GM12878 (cell line): ENCODE data around the gene MTX1. TPM values are rescaled to one million over a fixed set of nuclear protein-coding genes. Genes with fewer than 3 reads are reported as not detected.
A peak's percentile ranks its signal among the peaks of the same experiment; 100 is the strongest.

Source experiments
- ATAC-seq: fragments of 200-7000 bp; cut with Tn5 transposase; 3 replicates; pipeline ENCODE4 v1.9.1; 2020; ENCODE audit warnings: mild to moderate bottlenecking, moderate library complexity
- BruUV-seq: library from RNA; stranded (reverse); fragments of 400-500 nt; replicated peaks from 2 replicates; lab custom pipeline; 2021; lab: Mats Ljungman, UMichigan
- CTCF ChIA-PET: fragments of 300-600 bp; sonication (Branson Sonifier 250); formaldehyde crosslinking; extraction: SDS; loops from one replicate; lab custom pipeline; 2021; ENCODE audit warnings: inconsistent platforms; lab: Yijun Ruan, JAX
- POLR2A ChIA-PET: fragments of 350-600 bp; formaldehyde crosslinking; extraction: SDS; loops from one replicate; lab custom pipeline; 2021; ENCODE audit warnings: inconsistent platforms; lab: Charles Lee
- RAD21 ChIA-PET: fragments of 300-600 bp; sonication (Branson Sonifier 250); formaldehyde crosslinking; loops from one replicate; lab custom pipeline; 2023; ENCODE audit warnings: antibody characterized with exemption; ENCODE audit not compliant: unreplicated experiment; lab: Charles Lee
- SMC1A ChIA-PET: fragments of 300-600 bp; sonication (Branson Sonifier 250); formaldehyde crosslinking; loops from one replicate; lab custom pipeline; 2023; ENCODE audit not compliant: unreplicated experiment, uncharacterized antibody; lab: Charles Lee
- DNase-seq: peaks from one replicate; pipeline ENCODE4 v3.0.0-alpha.2; 2011; ENCODE audit warnings: low read depth, low spot score
- FAIRE-seq: peaks from 3 replicates; lab custom pipeline; 2011; peaks lifted over from hg19 to GRCh38; lab: Jason Lieb, UNC
- H2AFZ ChIP-seq: 2 replicates; pipeline ENCODE4 v1.6.0; 2011; ENCODE audit warnings: low read depth, low read length, control low read depth; ENCODE audit not compliant: control insufficient read depth
- H3K27ac ChIP-seq: 2 replicates; pipeline ENCODE4 v1.5.1; 2011; ENCODE audit warnings: control low read depth; ENCODE audit not compliant: control insufficient read depth, insufficient read depth
- H3K27me3 ChIP-seq, 2 experiments: replicated peaks in 1 of 2; 2 replicates each; pipeline versions ENCODE4 v1.6.0 to v1.6.1; 2011; ENCODE audit warnings: low read length in 1 of 2; ENCODE audit not compliant: control insufficient read depth in 2 of 2, insufficient read depth in 2 of 2
- H3K36me3 ChIP-seq, 2 experiments: 2 replicates each; pipeline ENCODE4 v1.5.1; 2011; ENCODE audit warnings: low read length in 1 of 2; ENCODE audit not compliant: control insufficient read depth in 2 of 2, insufficient read depth in 2 of 2
- H3K4me1 ChIP-seq: 2 replicates; pipeline ENCODE4 v1.6.1; 2011; ENCODE audit warnings: mild to moderate bottlenecking, low read length, moderate library complexity, mixed read lengths; ENCODE audit not compliant: control insufficient read depth, insufficient read depth
- H3K4me2 ChIP-seq: 2 replicates; pipeline ENCODE4 v1.6.0; 2011; ENCODE audit warnings: control low read depth; ENCODE audit not compliant: control insufficient read depth, insufficient read depth
- H3K4me3 ChIP-seq: fragments of 200-600 bp; sonication (generic); 2 replicates; pipeline ENCODE4 v1.5.1; 2016
- H3K79me2 ChIP-seq: 2 replicates; pipeline ENCODE4 v1.6.0; 2011; ENCODE audit warnings: low read length; ENCODE audit not compliant: control insufficient read depth, insufficient read depth
- H3K9ac ChIP-seq: 2 replicates; pipeline ENCODE4 v1.8.0; 2011; ENCODE audit warnings: low read length, control low read depth, mixed read lengths; ENCODE audit not compliant: control insufficient read depth, insufficient read depth
- H3K9me3 ChIP-seq: replicated peaks from 3 replicates; pipeline ENCODE4 v1.5.1; 2011; ENCODE audit warnings: mild to moderate bottlenecking, low read length; ENCODE audit not compliant: control insufficient read depth, insufficient read depth
- H4K20me1 ChIP-seq: 2 replicates; pipeline ENCODE4 v1.6.0; 2011; ENCODE audit not compliant: control insufficient read depth, insufficient read depth
- E2F8 ChIP-seq: fragments of 450-650 bp; IDR thresholded peaks from 2 replicates; pipeline ENCODE4 v1.6.1; 2018; ENCODE audit warnings: mild to moderate bottlenecking, low read depth, moderate library complexity; ENCODE audit not compliant: partially characterized antibody
- HDAC2 ChIP-seq: fragments of 200-600 bp; sonication (generic); IDR thresholded peaks from 2 replicates; pipeline ENCODE4 v1.6.1; 2017
- KDM1A ChIP-seq: fragments of 200-600 bp; sonication (generic); IDR thresholded peaks from 2 replicates; pipeline ENCODE4 v1.6.1; 2016; ENCODE audit warnings: borderline replicate concordance
- LARP7 ChIP-seq: fragments of 450-650 bp; IDR thresholded peaks from 2 replicates; pipeline ENCODE4 v1.6.1; 2017; ENCODE audit warnings: mild to moderate bottlenecking
- MEF2B ChIP-seq: fragments of 450-650 bp; IDR thresholded peaks from 2 replicates; pipeline ENCODE4 v1.6.1; 2018; ENCODE audit warnings: mild to moderate bottlenecking, moderate library complexity; ENCODE audit not compliant: partially characterized antibody, poor library complexity, severe bottlenecking
- MTA2 ChIP-seq: fragments of 450-650 bp; IDR thresholded peaks from 2 replicates; pipeline ENCODE4 v1.6.1; 2016; ENCODE audit warnings: low read depth, mild to moderate bottlenecking, moderate library complexity
- MTA3 ChIP-seq: IDR thresholded peaks from 2 replicates; pipeline ENCODE4 v1.6.1; 2012; ENCODE audit warnings: low read length, inconsistent platforms, borderline replicate concordance
- NFIC ChIP-seq: IDR thresholded peaks from 2 replicates; pipeline ENCODE4 v1.6.1; 2012; ENCODE audit warnings: low read depth, mild to moderate bottlenecking, inconsistent platforms, low read length, moderate library complexity
- RUNX3 ChIP-seq: IDR thresholded peaks from 2 replicates; pipeline ENCODE4 v1.6.1; 2012; ENCODE audit warnings: low read length, inconsistent platforms
- SMARCA5 ChIP-seq: fragments of 450-650 bp; IDR thresholded peaks from 2 replicates; pipeline ENCODE4 v1.6.1; 2017; ENCODE audit warnings: mild to moderate bottlenecking
- SMC3 ChIP-seq: IDR thresholded peaks from 2 replicates; pipeline ENCODE4 v1.6.1; 2011; ENCODE audit warnings: low read length, improper control_type of control experiment, borderline replicate concordance
- TCF12 ChIP-seq: IDR thresholded peaks from 2 replicates; pipeline ENCODE4 v1.6.1; 2011; ENCODE audit warnings: low read depth, mild to moderate bottlenecking, low read length
- TCF3 ChIP-seq: IDR thresholded peaks from 2 replicates; pipeline ENCODE4 v1.6.1; 2012; ENCODE audit warnings: low read depth, mild to moderate bottlenecking, low read length, borderline replicate concordance; ENCODE audit not compliant: insufficient read depth
- ZBED1 ChIP-seq: IDR thresholded peaks from 2 replicates; pipeline ENCODE4 v1.6.1; 2016; ENCODE audit warnings: borderline replicate concordance
- ZBTB11 ChIP-seq: fragments of 450-650 bp; formaldehyde crosslinking; IDR thresholded peaks from 2 replicates; pipeline ENCODE4 v1.5.0; 2022; ENCODE audit warnings: mild to moderate bottlenecking, missing genetic modification characterization
- WGBS: methylation state at CpG from one replicate; pipeline ENCODE4 v1.1.6; 2016; ENCODE audit warnings: low lambda C conversion rate; ENCODE audit not compliant: insufficient replicate concordance, insufficient coverage; ENCODE audit errors: missing lambda C conversion rate; 5-methylcytosine and 5-hydroxymethylcytosine counted together
- in situ Hi-C: fragments of 300-500 bp; cut with MboI; formaldehyde crosslinking; loops from 9 replicates; pipeline ENCODE4 v1.14.3; 2018; ENCODE audit warnings: mixed read lengths
- intact Hi-C: fragments of 100-400 bp; cut with micrococcal nuclease; formaldehyde crosslinking; loops from one replicate; pipeline ENCODE4 v1.14.2; 2022; ENCODE audit not compliant: unreplicated experiment
- polyA plus RNA-seq, 11 experiments: library from polyadenylated mRNA; depleted of rRNA in 4 of 11; unstranded in 6 of 11; stranded (reverse) in 5 of 11; fragments of >200 nt; fragmentation: Nextera tagmentation in 4 of 11; fragmentation: Illumina TruSeq in 1 of 11; extraction: Ambion mirVana in 4 of 11; extraction: Trizol in 1 of 11; gene quantifications; 1 replicate in 1 of 11; 2 replicates in 10 of 11; pipeline versions ENCODE4 v1.2.1 to v1.2.3, GENCODE V29; 2011 to 2016; ENCODE audit warnings: inconsistent platforms in 2 of 11, missing spikeins in 2 of 11, low read depth in 1 of 11
- total RNA-seq, 4 experiments: library from RNA; depleted of rRNA in 3 of 4; stranded (reverse); fragments of >200 nt in 3 of 4; fragmentation: Illumina TruSeq in 1 of 4; extraction: Trizol in 1 of 4; gene quantifications; 2 replicates each; pipeline versions ENCODE4 v1.2.1 to v1.2.3, GENCODE V29; 2013 to 2021

The MTX1 gene
- total and polyA plus RNA-seq, 10 of the 15 experiments (the other 5 are each of a cell fraction or from before 2014, with no cell fraction given): 15.8 to 92.0 (median 49.1) TPM

- TF ChIP-seq ZBTB11 (CRISPR knock-in tag) (peak; percentile 60), NFIC (no peak), SMARCA5 (no peak), SMC3 (no peak), LARP7 (no peak), TCF12 (0 out of 2 replicates have a peak, but pooled peaks have one; percentile 28), MTA2 (no peak)
Observed at GRCh38 chr1:155261493-155261851, 53.0 kb downstream of the MTX1 start (continued).

- Histone ChIP-seq H3K4me1 (peaks cover 7% of the 10 kb centered on the region), H3K9me3 (no peaks in the 10 kb centered on the region), H3K27ac (peak within 1 kb of the TSS; percentile 84), H3K9ac (peak within 1 kb of the TSS; percentile 82), H2AFZ (peak within 1 kb of the TSS; percentile 91), H3K4me3 (peak within 1 kb of the TSS; percentile 77), H3K27me3 (no peaks in the 10 kb centered on the region), H3K36me3 (peaks cover 15 to 19% of the 10 kb centered on the region in 2 experiments; a peak in 3 of 4 replicates), H3K79me2 (peaks cover 20% of the 10 kb centered on the region), H4K20me1 (no peaks in the 10 kb centered on the region), H3K4me2 (peak within 1 kb of the TSS; percentile 91)
- FAIRE-seq: peak; percentile 96
- BruUV-seq: TSS peak; percentile 59
- CTCF ChIA-PET: interaction anchor here (0.9 to 4.3 kb wide), 9 partner anchors 11 to 89 kb away, joined by 3 to 78 read pairs (median 4); partner anchors contain the start of genes CLK2, KRTCAP2, MTX1 and THBS3
- SMC1A ChIA-PET: interaction anchor here (1.0 to 1.4 kb wide), 4 partner anchors 10 to 46 kb away, joined by 3 to 5 read pairs (median 4); partner anchors contain the start of gene FDPS
- intact Hi-C loops: no loop called here
- in situ Hi-C loops: no loop called here
- RAD21 ChIA-PET: interaction anchor here (0.5 to 4.2 kb wide), 5 partner anchors 11 to 177 kb away, joined by 3 to 26 read pairs (median 5); partner anchors contain the start of genes CLK2 and FDPS
- DNase-seq: peak; percentile 96
- WGBS: 1% methylated on average over 47 of the region's 47 CpGs
- ATAC-seq: peak; percentile 98
- POLR2A ChIA-PET: interaction anchor here (0.5 to 1.9 kb wide), 7 partner anchors 10 to 481 kb away, joined by 3 to 13 read pairs (median 6); partner anchors contain the start of genes CLK2 and HCN3
- TF ChIP-seq E2F8: peak; percentile 27
- no peak for TF ChIP-seq KDM1A
- TF ChIP-seq MEF2B: peak; percentile 12
- peak; percentile 85 for TF ChIP-seq ZBED1
- TF ChIP-seq MTA3: peak; percentile 96
- TF ChIP-seq RUNX3: peak; percentile 69
- TF ChIP-seq TCF3: peak; percentile 75; the same call in 1 of the 2 replicates
- TF ChIP-seq HDAC2: no peak
Observed at GRCh38 chr1:155261852-155262673, 53.6 kb downstream of the MTX1 start, which contains the start of gene SCAMP3. Gene SCAMP3, minus strand, starts transcription at chr1:155262360. Its CDS starts 209 bp downstream, at chr1:155262151.
